ENCODE data around the gene ACAT1.

DNA sequence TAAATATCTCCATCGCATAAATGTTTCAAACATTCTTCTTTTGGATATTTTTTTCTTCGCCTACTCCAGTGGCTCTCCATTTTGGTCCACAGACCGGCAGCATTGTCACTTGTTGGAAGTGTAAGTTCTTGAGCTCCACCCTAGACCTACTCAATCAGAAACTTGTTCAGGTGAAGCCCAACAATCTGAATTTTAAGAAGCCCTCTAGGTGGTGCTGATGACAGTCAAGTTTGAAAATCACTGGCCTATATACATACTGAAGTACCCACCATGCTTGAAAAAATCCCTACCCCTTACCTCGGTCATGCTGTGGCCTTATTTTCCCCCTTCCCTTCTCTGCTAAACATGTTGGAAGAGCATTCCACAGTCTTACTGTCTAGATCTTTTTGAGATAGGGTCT is 10.2 kb upstream of the ACAT1 start:
- TF ChIP-seq, protein P1, sequence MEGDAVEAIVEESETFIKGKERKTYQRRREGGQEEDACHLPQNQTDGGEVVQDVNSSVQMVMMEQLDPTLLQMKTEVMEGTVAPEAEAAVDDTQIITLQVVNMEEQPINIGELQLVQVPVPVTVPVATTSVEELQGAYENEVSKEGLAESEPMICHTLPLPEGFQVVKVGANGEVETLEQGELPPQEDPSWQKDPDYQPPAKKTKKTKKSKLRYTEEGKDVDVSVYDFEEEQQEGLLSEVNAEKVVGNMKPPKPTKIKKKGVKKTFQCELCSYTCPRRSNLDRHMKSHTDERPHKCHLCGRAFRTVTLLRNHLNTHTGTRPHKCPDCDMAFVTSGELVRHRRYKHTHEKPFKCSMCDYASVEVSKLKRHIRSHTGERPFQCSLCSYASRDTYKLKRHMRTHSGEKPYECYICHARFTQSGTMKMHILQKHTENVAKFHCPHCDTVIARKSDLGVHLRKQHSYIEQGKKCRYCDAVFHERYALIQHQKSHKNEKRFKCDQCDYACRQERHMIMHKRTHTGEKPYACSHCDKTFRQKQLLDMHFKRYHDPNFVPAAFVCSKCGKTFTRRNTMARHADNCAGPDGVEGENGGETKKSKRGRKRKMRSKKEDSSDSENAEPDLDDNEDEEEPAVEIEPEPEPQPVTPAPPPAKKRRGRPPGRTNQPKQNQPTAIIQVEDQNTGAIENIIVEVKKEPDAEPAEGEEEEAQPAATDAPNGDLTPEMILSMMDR (IDR thresholded peaks at IDR 0.05): no peak
- TF ChIP-seq POLR2A (IDR thresholded peaks at IDR 0.05): no peak

All from esophagus squamous epithelium (tissue), 4 donors.